Measurements from ENCODE around the gene ANKRD22. TPM values are rescaled to one million over a fixed set of nuclear protein-coding genes. Genes with fewer than 3 reads are reported as not detected.
A peak's percentile ranks its signal among the peaks of the same experiment; 100 is the strongest.

The ANKRD22 gene
- total RNA-seq, 1 donor from 2014 or later = not detected

DNA sequence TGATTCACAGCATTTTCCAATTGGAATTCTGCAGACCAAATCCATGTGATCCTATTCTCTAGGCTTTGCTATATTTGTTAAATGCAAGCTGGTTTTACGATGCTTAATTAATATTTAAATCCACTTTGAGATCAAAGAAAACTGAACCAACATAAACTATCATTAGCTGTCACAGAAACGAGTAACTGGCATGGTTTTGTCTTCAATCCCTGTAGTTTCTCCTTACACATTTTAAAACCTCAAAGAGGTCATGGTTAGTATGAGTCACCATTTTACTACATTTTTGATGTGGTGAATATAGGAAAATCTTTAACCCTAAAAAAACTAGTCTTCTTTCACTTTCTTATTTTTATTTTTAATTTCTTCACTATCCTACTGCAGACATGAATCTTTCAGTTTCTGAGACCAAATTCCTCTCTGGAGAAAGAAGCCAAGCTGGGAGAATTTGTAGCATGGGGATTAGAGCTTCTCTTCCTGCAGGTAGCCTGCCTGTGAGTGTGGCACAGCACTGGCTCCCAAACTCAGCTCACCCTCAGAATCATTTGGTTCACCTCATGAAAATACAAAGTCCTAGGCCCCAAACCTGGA, 57.8 kb downstream of the ANKRD22 start:
- no peak for DNase-seq (ENCODE audit: low spot score)
- no peaks in the 10 kb centered on the region for H3K27me3 Mint-ChIP-seq (ENCODE audit: unreplicated experiment)
- H3K27ac Mint-ChIP-seq (ENCODE audit: unreplicated experiment) = no peak overlapping the region
- no peak overlapping the region for H3K4me3 Mint-ChIP-seq (ENCODE audit: unreplicated experiment)
- H3K9me3 Mint-ChIP-seq (ENCODE audit: unreplicated experiment) = no peaks in the 10 kb centered on the region
- TF ChIP-seq, protein P1, sequence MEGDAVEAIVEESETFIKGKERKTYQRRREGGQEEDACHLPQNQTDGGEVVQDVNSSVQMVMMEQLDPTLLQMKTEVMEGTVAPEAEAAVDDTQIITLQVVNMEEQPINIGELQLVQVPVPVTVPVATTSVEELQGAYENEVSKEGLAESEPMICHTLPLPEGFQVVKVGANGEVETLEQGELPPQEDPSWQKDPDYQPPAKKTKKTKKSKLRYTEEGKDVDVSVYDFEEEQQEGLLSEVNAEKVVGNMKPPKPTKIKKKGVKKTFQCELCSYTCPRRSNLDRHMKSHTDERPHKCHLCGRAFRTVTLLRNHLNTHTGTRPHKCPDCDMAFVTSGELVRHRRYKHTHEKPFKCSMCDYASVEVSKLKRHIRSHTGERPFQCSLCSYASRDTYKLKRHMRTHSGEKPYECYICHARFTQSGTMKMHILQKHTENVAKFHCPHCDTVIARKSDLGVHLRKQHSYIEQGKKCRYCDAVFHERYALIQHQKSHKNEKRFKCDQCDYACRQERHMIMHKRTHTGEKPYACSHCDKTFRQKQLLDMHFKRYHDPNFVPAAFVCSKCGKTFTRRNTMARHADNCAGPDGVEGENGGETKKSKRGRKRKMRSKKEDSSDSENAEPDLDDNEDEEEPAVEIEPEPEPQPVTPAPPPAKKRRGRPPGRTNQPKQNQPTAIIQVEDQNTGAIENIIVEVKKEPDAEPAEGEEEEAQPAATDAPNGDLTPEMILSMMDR (IDR thresholded peaks at IDR 0.05; ENCODE audit: unreplicated experiment) = no peak
- no peaks in the 10 kb centered on the region for H3K4me1 Mint-ChIP-seq (ENCODE audit: unreplicated experiment)
- H3K36me3 Mint-ChIP-seq (ENCODE audit: low read depth, unreplicated experiment) = no peaks in the 10 kb centered on the region

- TF ChIP-seq, protein P1 (IDR thresholded peaks at IDR 0.05; ENCODE audit: unreplicated experiment) = no peak
- Mint-ChIP-seq H3K4me1 (ENCODE audit: unreplicated experiment) (no peaks in the 10 kb centered on the region), H3K36me3 (ENCODE audit: low read depth, unreplicated experiment) (no peaks in the 10 kb centered on the region), H3K4me3 (ENCODE audit: unreplicated experiment) (no peak overlapping the region), H3K27me3 (ENCODE audit: unreplicated experiment) (no peaks in the 10 kb centered on the region), H3K9me3 (ENCODE audit: unreplicated experiment) (no peaks in the 10 kb centered on the region), H3K27ac (ENCODE audit: unreplicated experiment) (no peak overlapping the region)
- DNase-seq (ENCODE audit: low spot score) = no peak
Observed at GRCh38 chr10:88792661-88793060, 59.0 kb downstream of the ANKRD22 start.

DNA sequence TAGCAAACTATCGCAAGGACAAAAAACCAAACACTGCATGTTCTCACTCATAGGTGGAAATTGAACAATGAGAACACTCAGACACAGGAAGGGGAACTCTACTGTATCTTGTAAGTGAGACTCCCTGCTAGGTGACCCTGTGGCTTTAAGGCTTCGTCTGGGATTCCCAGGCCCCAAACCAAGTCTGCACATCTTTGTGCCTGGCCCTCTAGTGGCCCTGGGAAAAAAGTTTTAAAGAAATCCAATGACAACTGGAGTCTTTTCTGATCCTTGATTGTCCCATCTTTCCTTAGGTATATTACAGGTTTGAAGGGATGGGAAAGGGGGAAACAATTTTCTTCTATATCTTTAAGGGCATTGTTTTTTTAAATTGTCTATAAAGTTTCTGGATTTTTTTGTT, 59.7 kb downstream of the ANKRD22 start:
- Mint-ChIP-seq H3K27ac (ENCODE audit: unreplicated experiment) (no peak overlapping the region), H3K9me3 (ENCODE audit: unreplicated experiment) (no peaks in the 10 kb centered on the region), H3K36me3 (ENCODE audit: low read depth, unreplicated experiment) (no peaks in the 10 kb centered on the region), H3K27me3 (ENCODE audit: unreplicated experiment) (no peaks in the 10 kb centered on the region), H3K4me1 (ENCODE audit: unreplicated experiment) (no peaks in the 10 kb centered on the region), H3K4me3 (ENCODE audit: unreplicated experiment) (no peak overlapping the region)
- TF ChIP-seq, protein P1 (IDR thresholded peaks at IDR 0.05; ENCODE audit: unreplicated experiment) = peak; percentile 69
- DNase-seq (ENCODE audit: low spot score) = peak; percentile 35

DNA sequence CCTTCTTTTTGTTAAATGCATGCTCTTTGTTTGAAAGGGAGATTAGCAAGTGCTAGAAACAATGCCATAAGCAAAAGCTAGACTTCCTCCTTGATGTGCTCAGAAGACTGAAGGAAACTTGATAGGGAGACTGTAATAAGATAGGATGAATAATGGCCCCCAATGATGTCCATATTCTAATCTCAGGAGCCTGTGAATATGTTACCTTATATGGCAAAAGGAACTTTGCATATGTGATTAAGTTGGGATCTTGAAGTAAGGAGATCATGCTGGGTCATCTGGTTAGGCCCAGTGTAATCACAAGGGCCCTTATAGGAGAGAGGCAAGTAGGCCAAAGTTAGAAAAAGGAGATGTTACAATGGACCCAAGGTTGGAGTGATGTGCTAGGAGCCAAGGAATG, 62.7 kb downstream of the ANKRD22 start:
- Mint-ChIP-seq H3K9me3 (ENCODE audit: unreplicated experiment) (no peaks in the 10 kb centered on the region), H3K36me3 (ENCODE audit: low read depth, unreplicated experiment) (no peaks in the 10 kb centered on the region), H3K4me3 (ENCODE audit: unreplicated experiment) (no peak overlapping the region), H3K27me3 (ENCODE audit: unreplicated experiment) (no peaks in the 10 kb centered on the region), H3K4me1 (ENCODE audit: unreplicated experiment) (no peaks in the 10 kb centered on the region), H3K27ac (ENCODE audit: unreplicated experiment) (no peak overlapping the region)
- DNase-seq (ENCODE audit: low spot score) = no peak
- TF ChIP-seq, protein P1 (IDR thresholded peaks at IDR 0.05; ENCODE audit: unreplicated experiment) = no peak

GRCh38 chr10:88787463-88787862, 64.2 kb downstream of the ANKRD22 start:
- Mint-ChIP-seq H3K4me3 (ENCODE audit: unreplicated experiment) (no peak overlapping the region), H3K27me3 (ENCODE audit: unreplicated experiment) (no peaks in the 10 kb centered on the region), H3K9me3 (ENCODE audit: unreplicated experiment) (no peaks in the 10 kb centered on the region), H3K36me3 (ENCODE audit: low read depth, unreplicated experiment) (no peaks in the 10 kb centered on the region), H3K27ac (ENCODE audit: unreplicated experiment) (no peak overlapping the region), H3K4me1 (ENCODE audit: unreplicated experiment) (no peaks in the 10 kb centered on the region)
- TF ChIP-seq, protein P1 (IDR thresholded peaks at IDR 0.05; ENCODE audit: unreplicated experiment) = no peak
- DNase-seq (ENCODE audit: low spot score) = no peak

Measured in endothelial cell (in vitro differentiated cells).